Measurements from ENCODE around the gene ARL8B. TPM values are rescaled to one million over a fixed set of nuclear protein-coding genes. Genes with fewer than 3 reads are reported as not detected.
A peak's percentile ranks its signal among the peaks of the same experiment; 100 is the strongest.

ARL8B gene
- total RNA-seq, 1 experiment from 2014 or later, result 54.0 TPM

GRCh38 chr3:5192571-5193365 lies 70.7 kb downstream of the ARL8B start:
- intact Hi-C loops (cut with micrococcal nuclease; ENCODE audit: unreplicated experiment), result no loop called here
- H3K27ac ChIP-seq (ENCODE audit: low read depth, low read length, poor library complexity, severe bottlenecking), result no peak overlapping the region
- DNase-seq (ENCODE audit: low spot score), result no peak
- peaks cover 46% of the 10 kb centered on the region for H3K4me1 ChIP-seq (ENCODE audit: insufficient read depth, low read length, poor library complexity, severe bottlenecking)
- peaks cover 6% of the 10 kb centered on the region for H3K36me3 ChIP-seq (ENCODE audit: insufficient read depth, low read length, poor library complexity, severe bottlenecking)
- TF ChIP-seq EZH2 (IDR thresholded peaks at IDR 0.05; ENCODE audit: borderline replicate concordance, low read depth, low read length, poor library complexity, severe bottlenecking) (no peak), CTCF (conservative IDR thresholded peaks at IDR 0.05; ENCODE audit: low read depth, low read length) (no peak)
- H3K4me3 ChIP-seq (ENCODE audit: low read depth, low read length, poor library complexity, severe bottlenecking), result no peak overlapping the region
- BruUV-seq (replicated peaks), result no TSS peak
- ChIA-PET CTCF (no interaction called here), POLR2A (ENCODE audit: low non-redundant PET) (interaction anchor here (0.6 kb wide), 2 partner anchors 74 to 531 kb away, joined by 3 read pairs; no protein-coding TSS in a partner anchor)
- H3K9me3 ChIP-seq (ENCODE audit: low read depth, low read length, poor library complexity, severe bottlenecking), result no peaks in the 10 kb centered on the region
- no peaks in the 10 kb centered on the region for H3K27me3 ChIP-seq (replicated peaks; ENCODE audit: insufficient read depth, low read depth, low read length, poor library complexity)

GRCh38 chr3:5194341-5194740 lies 72.2 kb downstream of the ARL8B start:
- intact Hi-C loops (cut with micrococcal nuclease; ENCODE audit: unreplicated experiment), result no loop called here

GRCh38 chr3:5194801-5195509 lies 72.9 kb downstream of the ARL8B start:
- no peak overlapping the region for H3K27ac ChIP-seq (ENCODE audit: low read depth, low read length, poor library complexity, severe bottlenecking)
- no TSS peak for BruUV-seq (replicated peaks)
- H3K9me3 ChIP-seq (ENCODE audit: low read depth, low read length, poor library complexity, severe bottlenecking), result no peaks in the 10 kb centered on the region
- H3K36me3 ChIP-seq (ENCODE audit: insufficient read depth, low read length, poor library complexity, severe bottlenecking), result peaks cover 16% of the 10 kb centered on the region
- ChIA-PET POLR2A (ENCODE audit: low non-redundant PET) (no interaction called here), CTCF (no interaction called here)
- no peaks in the 10 kb centered on the region for H3K27me3 ChIP-seq (replicated peaks; ENCODE audit: insufficient read depth, low read depth, low read length, poor library complexity)
- H3K4me3 ChIP-seq (ENCODE audit: low read depth, low read length, poor library complexity, severe bottlenecking), result no peak overlapping the region
- DNase-seq (ENCODE audit: low spot score), result peak; percentile 74
- peaks cover 63% of the 10 kb centered on the region for H3K4me1 ChIP-seq (ENCODE audit: insufficient read depth, low read length, poor library complexity, severe bottlenecking)
- intact Hi-C loops (cut with micrococcal nuclease; ENCODE audit: unreplicated experiment), result no loop called here
- no peak for TF ChIP-seq EZH2 (IDR thresholded peaks at IDR 0.05; ENCODE audit: borderline replicate concordance, low read depth, low read length, poor library complexity, severe bottlenecking)
- TF ChIP-seq CTCF (conservative IDR thresholded peaks at IDR 0.05; ENCODE audit: low read depth, low read length), result no peak

More at GRCh38 chr3:5194341-5194740, 72.2 kb downstream of the ARL8B start:
- no peak for DNase-seq (ENCODE audit: low spot score)
- POLR2A ChIA-PET (ENCODE audit: low non-redundant PET), result no interaction called here
- Histone ChIP-seq H3K4me1 (ENCODE audit: insufficient read depth, low read length, poor library complexity, severe bottlenecking) (peaks cover 60% of the 10 kb centered on the region), H3K4me3 (ENCODE audit: low read depth, low read length, poor library complexity, severe bottlenecking) (no peak overlapping the region), H3K27me3 (replicated peaks; ENCODE audit: insufficient read depth, low read depth, low read length, poor library complexity) (no peaks in the 10 kb centered on the region), H3K27ac (ENCODE audit: low read depth, low read length, poor library complexity, severe bottlenecking) (no peak overlapping the region), H3K9me3 (ENCODE audit: low read depth, low read length, poor library complexity, severe bottlenecking) (no peaks in the 10 kb centered on the region), H3K36me3 (ENCODE audit: insufficient read depth, low read length, poor library complexity, severe bottlenecking) (peaks cover 11% of the 10 kb centered on the region)
- TF ChIP-seq CTCF (conservative IDR thresholded peaks at IDR 0.05; ENCODE audit: low read depth, low read length), result no peak
- no peak for TF ChIP-seq EZH2 (IDR thresholded peaks at IDR 0.05; ENCODE audit: borderline replicate concordance, low read depth, low read length, poor library complexity, severe bottlenecking)
- CTCF ChIA-PET, result no interaction called here
- no TSS peak for BruUV-seq (replicated peaks)
